GM19043 (cell line): ENCODE measurements around the gene KRT79.

Source experiments
- ATAC-seq: cut with Tn5 transposase; IDR thresholded peaks from one replicate; pipeline ENCODE4 v1.9.1; 2021; ENCODE audit warnings: low read depth; ENCODE audit not compliant: unreplicated experiment

KRT79 gene

GRCh38 chr12:52821071-52821730 is 12.9 kb downstream of the KRT79 start:
- no peak for ATAC-seq

- no peak for ATAC-seq
Measured at GRCh38 chr12:52820521-52820920, 13.6 kb downstream of the KRT79 start.

- no peak for ATAC-seq
Measured at GRCh38 chr12:52819731-52820510, 14.2 kb downstream of the KRT79 start.

- ATAC-seq, result no peak
Measured at GRCh38 chr12:52818887-52819420, 15.2 kb downstream of the KRT79 start.

GRCh38 chr12:52818388-52818787 is 15.7 kb downstream of the KRT79 start:
- ATAC-seq, result no peak

- no peak for ATAC-seq
Measured at GRCh38 chr12:52817699-52818238, 16.3 kb downstream of the KRT79 start.

- no peak for ATAC-seq
Measured at GRCh38 chr12:52817003-52817698, 17.0 kb downstream of the KRT79 start.

GRCh38 chr12:52815676-52816588 is 18.2 kb downstream of the KRT79 start:
- ATAC-seq, result no peak

- no peak for ATAC-seq
Measured at GRCh38 chr12:52815161-52815560, 18.9 kb downstream of the KRT79 start.

- no peak for ATAC-seq
Measured at GRCh38 chr12:52814710-52815155, 19.4 kb downstream of the KRT79 start.

GRCh38 chr12:52813885-52814709 is 20.0 kb downstream of the KRT79 start, which contains the start of gene KRT4:
KRT4 (minus strand) TSS chr12:52814116; CDS start chr12:52814058, 58 bp downstream.
- no peak for ATAC-seq

- ATAC-seq, result no peak
Measured at GRCh38 chr12:52813203-52813819, 20.8 kb downstream of the KRT79 start.

- no peak for ATAC-seq
Measured at GRCh38 chr12:52812749-52813148, 21.4 kb downstream of the KRT79 start.

- ATAC-seq, result no peak
Measured at GRCh38 chr12:52812073-52812400, 22.1 kb downstream of the KRT79 start.

- ATAC-seq, result no peak
Measured at GRCh38 chr12:52811191-52812072, 22.7 kb downstream of the KRT79 start.

GRCh38 chr12:52810554-52810953 is 23.6 kb downstream of the KRT79 start:
- ATAC-seq, result no peak

- no peak for ATAC-seq
Measured at GRCh38 chr12:52809166-52809565, 24.9 kb downstream of the KRT79 start.
